ENCODE results near the gene NDUFS6.

NDUFS6 gene

DNA sequence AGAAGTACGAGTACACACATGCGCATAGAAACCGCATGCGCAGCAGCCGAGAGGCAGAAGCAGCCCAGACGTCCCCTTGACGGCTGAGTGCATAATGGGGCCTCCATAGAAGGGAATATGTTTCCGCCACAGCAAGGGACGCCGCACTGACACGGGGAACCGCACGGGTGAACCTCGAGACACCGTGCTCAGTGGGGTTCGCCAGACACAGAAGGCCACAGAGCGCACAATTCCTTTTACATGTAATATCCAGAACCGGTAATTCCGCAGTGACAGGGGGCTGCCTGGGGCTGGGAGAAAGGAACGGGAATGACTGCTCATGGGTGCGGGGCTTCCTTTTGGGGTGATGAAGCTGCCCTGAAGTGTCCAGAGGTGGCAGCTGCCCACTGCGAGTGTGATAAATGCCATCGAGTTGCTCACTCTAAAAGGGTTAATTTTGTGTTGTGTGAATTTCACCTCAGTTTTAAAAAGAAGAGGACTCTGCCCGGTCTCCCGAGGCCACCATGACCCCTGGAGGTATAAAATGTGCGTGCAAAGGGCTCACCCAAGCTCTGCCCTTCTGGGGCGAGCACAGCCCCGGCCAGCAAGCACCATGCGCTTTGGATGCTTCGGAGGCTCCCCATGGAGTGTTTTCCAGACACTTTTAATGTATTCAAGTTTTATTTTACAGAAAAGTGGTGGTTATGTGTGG lies 31.3 kb upstream of the NDUFS6 start:
- no peak overlapping the region for H3K27ac ChIP-seq (replicated peaks)
- TF ChIP-seq GABPA (IDR thresholded peaks at IDR 0.05; ENCODE audit: low read depth): no peak
- TF ChIP-seq, protein P1, sequence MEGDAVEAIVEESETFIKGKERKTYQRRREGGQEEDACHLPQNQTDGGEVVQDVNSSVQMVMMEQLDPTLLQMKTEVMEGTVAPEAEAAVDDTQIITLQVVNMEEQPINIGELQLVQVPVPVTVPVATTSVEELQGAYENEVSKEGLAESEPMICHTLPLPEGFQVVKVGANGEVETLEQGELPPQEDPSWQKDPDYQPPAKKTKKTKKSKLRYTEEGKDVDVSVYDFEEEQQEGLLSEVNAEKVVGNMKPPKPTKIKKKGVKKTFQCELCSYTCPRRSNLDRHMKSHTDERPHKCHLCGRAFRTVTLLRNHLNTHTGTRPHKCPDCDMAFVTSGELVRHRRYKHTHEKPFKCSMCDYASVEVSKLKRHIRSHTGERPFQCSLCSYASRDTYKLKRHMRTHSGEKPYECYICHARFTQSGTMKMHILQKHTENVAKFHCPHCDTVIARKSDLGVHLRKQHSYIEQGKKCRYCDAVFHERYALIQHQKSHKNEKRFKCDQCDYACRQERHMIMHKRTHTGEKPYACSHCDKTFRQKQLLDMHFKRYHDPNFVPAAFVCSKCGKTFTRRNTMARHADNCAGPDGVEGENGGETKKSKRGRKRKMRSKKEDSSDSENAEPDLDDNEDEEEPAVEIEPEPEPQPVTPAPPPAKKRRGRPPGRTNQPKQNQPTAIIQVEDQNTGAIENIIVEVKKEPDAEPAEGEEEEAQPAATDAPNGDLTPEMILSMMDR (IDR thresholded peaks at IDR 0.05; ENCODE audit: insufficient read depth, low read length): no peak
- TF ChIP-seq SPI1 (IDR thresholded peaks at IDR 0.05; ENCODE audit: borderline replicate concordance, low read depth): no peak
- TF ChIP-seq POLR2AphosphoS5 (IDR thresholded peaks at IDR 0.05; ENCODE audit: low read depth): no peak
- TF ChIP-seq, protein P2, sequence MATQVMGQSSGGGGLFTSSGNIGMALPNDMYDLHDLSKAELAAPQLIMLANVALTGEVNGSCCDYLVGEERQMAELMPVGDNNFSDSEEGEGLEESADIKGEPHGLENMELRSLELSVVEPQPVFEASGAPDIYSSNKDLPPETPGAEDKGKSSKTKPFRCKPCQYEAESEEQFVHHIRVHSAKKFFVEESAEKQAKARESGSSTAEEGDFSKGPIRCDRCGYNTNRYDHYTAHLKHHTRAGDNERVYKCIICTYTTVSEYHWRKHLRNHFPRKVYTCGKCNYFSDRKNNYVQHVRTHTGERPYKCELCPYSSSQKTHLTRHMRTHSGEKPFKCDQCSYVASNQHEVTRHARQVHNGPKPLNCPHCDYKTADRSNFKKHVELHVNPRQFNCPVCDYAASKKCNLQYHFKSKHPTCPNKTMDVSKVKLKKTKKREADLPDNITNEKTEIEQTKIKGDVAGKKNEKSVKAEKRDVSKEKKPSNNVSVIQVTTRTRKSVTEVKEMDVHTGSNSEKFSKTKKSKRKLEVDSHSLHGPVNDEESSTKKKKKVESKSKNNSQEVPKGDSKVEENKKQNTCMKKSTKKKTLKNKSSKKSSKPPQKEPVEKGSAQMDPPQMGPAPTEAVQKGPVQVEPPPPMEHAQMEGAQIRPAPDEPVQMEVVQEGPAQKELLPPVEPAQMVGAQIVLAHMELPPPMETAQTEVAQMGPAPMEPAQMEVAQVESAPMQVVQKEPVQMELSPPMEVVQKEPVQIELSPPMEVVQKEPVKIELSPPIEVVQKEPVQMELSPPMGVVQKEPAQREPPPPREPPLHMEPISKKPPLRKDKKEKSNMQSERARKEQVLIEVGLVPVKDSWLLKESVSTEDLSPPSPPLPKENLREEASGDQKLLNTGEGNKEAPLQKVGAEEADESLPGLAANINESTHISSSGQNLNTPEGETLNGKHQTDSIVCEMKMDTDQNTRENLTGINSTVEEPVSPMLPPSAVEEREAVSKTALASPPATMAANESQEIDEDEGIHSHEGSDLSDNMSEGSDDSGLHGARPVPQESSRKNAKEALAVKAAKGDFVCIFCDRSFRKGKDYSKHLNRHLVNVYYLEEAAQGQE (IDR thresholded peaks at IDR 0.05; ENCODE audit: insufficient replicate concordance, low read depth): no peak
- DNase-seq (ENCODE audit: low read depth in 1 of 2, low spot score in 1 of 2): no peak
- H3K27me3 ChIP-seq (ENCODE audit: insufficient read depth, poor library complexity, severe bottlenecking): no peaks in the 10 kb centered on the region
- H3K4me3 ChIP-seq (replicated peaks; ENCODE audit: insufficient read depth, low read length): no peak overlapping the region

DNA sequence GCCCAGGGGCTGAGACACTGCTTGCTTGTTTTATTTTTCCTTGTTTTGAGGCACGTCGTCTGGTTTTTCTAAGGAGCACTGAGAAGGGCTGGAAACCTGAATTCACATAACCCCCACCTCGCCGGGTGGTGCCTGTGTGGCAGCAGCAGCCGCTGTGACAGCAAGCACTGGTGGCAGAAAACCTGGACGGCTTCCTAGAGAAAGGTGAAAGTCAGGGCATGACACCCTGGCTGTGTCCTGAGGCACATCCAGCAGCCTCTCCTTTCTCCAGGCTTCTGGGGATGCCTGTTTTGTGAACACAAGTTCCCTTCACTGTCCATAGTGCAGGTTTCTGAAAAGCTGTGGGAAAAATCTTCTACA lies 30.8 kb upstream of the NDUFS6 start:
- Histone ChIP-seq H3K27me3 (ENCODE audit: insufficient read depth, poor library complexity, severe bottlenecking) (no peaks in the 10 kb centered on the region), H3K4me3 (replicated peaks; ENCODE audit: insufficient read depth, low read length) (no peak overlapping the region), H3K27ac (replicated peaks) (no peak overlapping the region)
- TF ChIP-seq, protein P1 (IDR thresholded peaks at IDR 0.05; ENCODE audit: insufficient read depth, low read length): no peak
- TF ChIP-seq POLR2AphosphoS5 (IDR thresholded peaks at IDR 0.05; ENCODE audit: low read depth): no peak
- TF ChIP-seq SPI1 (IDR thresholded peaks at IDR 0.05; ENCODE audit: borderline replicate concordance, low read depth): no peak
- TF ChIP-seq, protein P2 (IDR thresholded peaks at IDR 0.05; ENCODE audit: insufficient replicate concordance, low read depth): no peak
- no peak for TF ChIP-seq GABPA (IDR thresholded peaks at IDR 0.05; ENCODE audit: low read depth)
- DNase-seq (ENCODE audit: low read depth in 1 of 2, low spot score in 1 of 2): no peak

DNA sequence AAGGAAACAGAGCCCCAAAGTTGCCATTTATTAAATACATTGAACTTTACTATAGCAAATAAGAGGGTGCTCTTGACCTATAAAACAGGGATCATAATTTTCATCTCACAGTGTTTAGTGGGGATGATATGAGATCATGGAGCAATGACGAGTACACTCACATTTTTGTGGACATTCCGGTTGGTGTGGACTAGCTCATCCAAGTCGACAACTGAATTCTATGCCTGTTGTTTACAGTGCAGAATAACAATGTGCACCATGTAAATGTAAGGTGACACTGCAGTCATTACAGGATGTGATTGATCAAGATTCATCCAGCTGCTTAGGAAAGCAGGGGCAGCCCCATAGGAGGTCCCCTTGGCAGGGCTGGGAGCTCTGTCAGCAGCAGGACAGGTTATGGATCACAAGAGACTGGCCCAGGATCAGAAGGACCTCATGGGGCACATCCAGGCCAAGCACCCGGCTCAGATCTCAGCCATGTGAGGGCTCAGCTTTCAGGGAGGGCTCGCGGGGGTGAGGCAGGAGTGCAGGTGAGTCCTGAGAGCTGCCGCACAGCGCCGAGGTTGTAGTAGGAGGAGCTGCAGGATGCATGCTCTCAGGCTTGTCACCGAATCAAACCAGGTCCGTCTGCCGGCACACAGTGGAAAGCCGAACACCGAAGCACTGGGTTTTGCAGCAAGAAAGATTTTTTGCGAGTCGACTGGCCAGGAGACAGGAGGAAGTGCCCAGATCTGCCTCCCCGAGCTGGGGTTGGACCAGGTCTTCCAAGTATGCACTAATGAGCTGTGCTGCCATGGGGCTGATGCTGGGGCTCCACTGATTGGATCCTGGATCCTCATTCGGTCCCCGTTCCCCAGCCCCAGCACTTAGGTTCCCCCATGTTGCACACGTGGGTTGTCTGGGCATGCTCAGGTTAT lies 29.8 kb upstream of the NDUFS6 start:
- DNase-seq (ENCODE audit: low read depth in 1 of 2, low spot score in 1 of 2): no peak
- Histone ChIP-seq H3K27me3 (ENCODE audit: insufficient read depth, poor library complexity, severe bottlenecking) (no peaks in the 10 kb centered on the region), H3K27ac (replicated peaks) (no peak overlapping the region), H3K4me3 (replicated peaks; ENCODE audit: insufficient read depth, low read length) (no peak overlapping the region)
- TF ChIP-seq POLR2AphosphoS5 (IDR thresholded peaks at IDR 0.05; ENCODE audit: low read depth): no peak
- TF ChIP-seq SPI1 (IDR thresholded peaks at IDR 0.05; ENCODE audit: borderline replicate concordance, low read depth): no peak
- TF ChIP-seq, protein P2 (IDR thresholded peaks at IDR 0.05; ENCODE audit: insufficient replicate concordance, low read depth): no peak
- TF ChIP-seq GABPA (IDR thresholded peaks at IDR 0.05; ENCODE audit: low read depth): no peak
- TF ChIP-seq, protein P1 (IDR thresholded peaks at IDR 0.05; ENCODE audit: insufficient read depth, low read length): no peak

All from HL-60 (cell line).